Heart left ventricle (tissue), 16 donors: ENCODE data around the gene DCUN1D3. TPM values are rescaled to one million over a fixed set of nuclear protein-coding genes. Genes with fewer than 3 reads are reported as not detected.
"Not testable (repeated sequence)": the region's sequence is repeated elsewhere in the genome, so short reads cannot be mapped to it uniquely, and the experiment has no call there.

Experiments used
- ATAC-seq, 4 donors: fragments of 200-7000 bp; cut with Tn5 transposase; one replicate each; pipeline ENCODE4 v1.9.1; 2020 to 2022; ENCODE audit warnings: moderate library complexity in 4 of 4, mild to moderate bottlenecking in 3 of 4, moderate number of reproducible peaks in 1 of 4
- DNase-seq, 5 donors: peaks; one replicate each; pipeline ENCODE4 v3.0.0-alpha.2; 2020
- H3K27ac ChIP-seq, 12 donors: fragments of 200-600 bp; sonication (generic) in 4 of 12; one replicate each; pipeline versions ENCODE4 v1.5.0 to v1.8.0; 2016 to 2022; ENCODE audit warnings: mild to moderate bottlenecking in 2 of 12
- H3K27me3 ChIP-seq, 9 donors: fragments of 200-600 bp; sonication (generic) in 2 of 9; one replicate each; pipeline versions ENCODE4 v1.5.1 to v1.8.0; 2016 to 2022; ENCODE audit warnings: mild to moderate bottlenecking in 3 of 9
- H3K36me3 ChIP-seq, 9 donors: fragments of 200-600 bp; sonication (generic) in 2 of 9; one replicate each; pipeline versions ENCODE4 v1.5.0 to v1.8.0; 2018 to 2022; ENCODE audit warnings: mild to moderate bottlenecking in 2 of 9
- H3K4me1 ChIP-seq, 12 donors: fragments of 200-600 bp; sonication (generic) in 4 of 12; one replicate each; pipeline versions ENCODE4 v1.5.0 to v1.8.0; 2016 to 2022; ENCODE audit warnings: mild to moderate bottlenecking in 3 of 12
- H3K4me3 ChIP-seq, 12 donors: fragments of 200-600 bp; sonication (generic) in 4 of 12; one replicate each; pipeline versions ENCODE4 v1.5.0 to v1.8.0; 2017 to 2022; ENCODE audit warnings: mild to moderate bottlenecking in 9 of 12, moderate library complexity in 4 of 12
- H3K9me3 ChIP-seq, 12 donors: fragments of 200-600 bp; sonication (generic) in 4 of 12; one replicate each; pipeline versions ENCODE4 v1.5.0 to v1.8.0; 2016 to 2022; ENCODE audit warnings: mild to moderate bottlenecking in 1 of 12
- CTCF ChIP-seq, 12 donors: fragments of 200-600 bp; sonication (generic) in 4 of 12; IDR thresholded peaks; one replicate each; pipeline versions ENCODE4 v1.5.0 to v1.8.0; 2018 to 2022; ENCODE audit warnings: antibody characterized with exemption in 12 of 12, mild to moderate bottlenecking in 5 of 12
- POLR2A ChIP-seq, 2 donors: fragments of 450-650 bp; IDR thresholded peaks; one replicate each; pipeline ENCODE4 v1.6.1; 2017; ENCODE audit warnings: antibody characterized with exemption in 2 of 2, mild to moderate bottlenecking in 2 of 2, moderate library complexity in 2 of 2
- WGBS, 4 donors: extraction: QIAGEN DNeasy Blood & Tissue Kit in 2 of 4; methylation state at CpG; one replicate each; pipeline versions ENCODE4 v1.1.5 to v1.1.7; 2013 to 2018; 5-methylcytosine and 5-hydroxymethylcytosine counted together
- intact Hi-C, 10 donors: fragments of 100-400 bp; cut with DNase I; formaldehyde crosslinking; loops; one replicate each; pipeline versions ENCODE4 v1.11.1 to v1.14.2; 2022
- polyA plus RNA-seq, 2 donors: library from polyadenylated mRNA; stranded (reverse); fragments of 200-250 nt; gene quantifications; one replicate each; pipeline ENCODE4 v1.2.3, GENCODE V29; 2013
- total RNA-seq, 9 donors: library from RNA; depleted of rRNA in 2 of 9; stranded (reverse); fragments of >200 nt in 2 of 9; fragmentation: NEBNext Ultra II Directional in 3 of 9; extraction: Animal tissue kit (Norgen Biotek cat#: 25700) in 3 of 9; gene quantifications; one replicate each; pipeline versions ENCODE4 v1.1.0 to v1.2.4, GENCODE V29; 2016 to 2023
- donor health status: ischemic (EF 13 %, LVEDD 7.1; RV severe dilation, severe dysfunction).
- donor health status: healthy with polysubstance abuse.
- donor health status: DM: no; HTN: yes; CAD: no.
- donor health status: DM: no; HTN: no; CAD: no.
- donor health status: ischemic (EF 25% LVEDD 6.9; RV normal size, moderate dysfunction).
- donor health status: ischemic (EF 25% LVEDD 5.7; RV mildly dilated, moderate dysfunction).
- donor health status: healthy.
- donor health status: DM: yes; HTN: yes; CAD: no.
- donor health status: ischemic (EF 35%, LVEDD 5.7; RV mildly dilated, moderate dysfunction).
- donor health status: nonischemic (EF 11% LVEDD 7.7; RV severe dilation, severe dysfunction).
- donor health status: DM: yes; HTN: yes; CAD: no.
- donor health status: PGD.
- donor health status: ischemic (EF 29% LVEDD 5.4; RV normal size, mild dysfunction).
- donor health status: nonischemic (EF 23%, LVEDD 6.1; RV moderate dilation, normal function).

The DCUN1D3 gene
- total and polyA plus RNA-seq, 11 donors: 2.6 to 21.4 (median 11.0) TPM

GRCh38 chr16:20937736-20938135, 37.6 kb upstream of the DCUN1D3 start:
- H3K27me3 ChIP-seq: no peaks in the 10 kb centered on the region
- no peak for TF ChIP-seq POLR2A (IDR thresholded peaks at IDR 0.05)
- no peak for TF ChIP-seq CTCF (IDR thresholded peaks at IDR 0.05)
- 82 to 92% (median 86%) methylated on average over 6 of the region's 6 CpGs for WGBS, 4 donors
- ATAC-seq (no peak), DNase-seq (no peak)
- no peak overlapping the region for H3K27ac ChIP-seq
- peaks cover 0 to 5% (median 0%) of the 10 kb centered on the region in 12 donors for H3K4me1 ChIP-seq
- H3K9me3 ChIP-seq: no peaks in the 10 kb centered on the region
- H3K36me3 ChIP-seq: no peaks in the 10 kb centered on the region
- intact Hi-C loops: no loop called here
- H3K4me3 ChIP-seq: no peak overlapping the region

GRCh38 chr16:20933589-20933988, 33.4 kb upstream of the DCUN1D3 start:
- no peak overlapping the region for H3K27ac ChIP-seq
- H3K4me3 ChIP-seq: no peak overlapping the region
- TF ChIP-seq CTCF (IDR thresholded peaks at IDR 0.05): no peak
- no peak for TF ChIP-seq POLR2A (IDR thresholded peaks at IDR 0.05)
- no peak for ATAC-seq
- H3K4me1 ChIP-seq: peaks cover 0 to 22% (median 8%) of the 10 kb centered on the region in 12 donors
- no peak for DNase-seq
- no peaks in the 10 kb centered on the region for H3K36me3 ChIP-seq
- intact Hi-C loops: no loop called here
- no peaks in the 10 kb centered on the region for H3K27me3 ChIP-seq
- H3K9me3 ChIP-seq: no peaks in the 10 kb centered on the region

- H3K4me3 ChIP-seq: no peak overlapping the region
- 76 to 93% (median 84%) methylated on average over 5 of the region's 5 CpGs for WGBS, 4 donors
- H3K27ac ChIP-seq: peak overlapping the region in 8 of 12 donors; percentile 30 to 86 (median 78)
- no peaks in the 10 kb centered on the region for H3K36me3 ChIP-seq
- DNase-seq (no peak), ATAC-seq (no peak)
- no peaks in the 10 kb centered on the region for H3K9me3 ChIP-seq
- no peaks in the 10 kb centered on the region for H3K27me3 ChIP-seq
- peaks cover 0 to 22% (median 8%) of the 10 kb centered on the region in 12 donors for H3K4me1 ChIP-seq
- TF ChIP-seq CTCF (IDR thresholded peaks at IDR 0.05) (no peak), POLR2A (IDR thresholded peaks at IDR 0.05) (no peak)
- intact Hi-C loops: no loop called here
Observed at GRCh38 chr16:20931066-20931600, 31.0 kb upstream of the DCUN1D3 start.

- no peak overlapping the region for H3K4me3 ChIP-seq
- no peak for TF ChIP-seq POLR2A (IDR thresholded peaks at IDR 0.05)
- no peaks in the 10 kb centered on the region for H3K27me3 ChIP-seq
- H3K27ac ChIP-seq: peak overlapping the region in 11 of 12 donors; percentile 30 to 86 (median 75)
- peaks cover 0 to 22% (median 8%) of the 10 kb centered on the region in 12 donors for H3K4me1 ChIP-seq
- peak in 2 of 4 donors; percentile 20 to 24 for ATAC-seq
- intact Hi-C loops: no loop called here
- WGBS, 4 donors: 60 to 76% (median 71%) methylated on average over 1 of the region's 1 CpG
- peaks cover 0 to 7% (median 3%) of the 10 kb centered on the region in 9 donors for H3K36me3 ChIP-seq
- no peaks in the 10 kb centered on the region for H3K9me3 ChIP-seq
- DNase-seq: no peak
Observed at GRCh38 chr16:20930365-20930690, 30.2 kb upstream of the DCUN1D3 start.

- Histone ChIP-seq H3K36me3 (peaks cover 0 to 12% (median 8%) of the 10 kb centered on the region in 9 donors), H3K4me1 (peaks cover 0 to 22% (median 8%) of the 10 kb centered on the region in 12 donors), H3K27ac (peak overlapping the region; percentile 47 to 86 (median 72))
- H3K9me3 ChIP-seq, H3K27me3 ChIP-seq, H3K4me3 ChIP-seq: not testable (repeated sequence)
- ATAC-seq (peak; percentile 91 to 95 (median 94)), DNase-seq (peak in 4 of 5 donors; percentile 38 to 61 (median 44))
- intact Hi-C loops: loop anchor here in 2 of 10 donors (10.0 kb wide), 2 partner anchors 55 to 155 kb away; no protein-coding TSS in a partner anchor
- 44 to 56% (median 48%) methylated on average over 9 to 10 of the region's 10 CpGs for WGBS, 4 donors
Observed at GRCh38 chr16:20929676-20930364, 29.7 kb upstream of the DCUN1D3 start.
